C1 segment of cervical spinal cord (tissue), 14 donors: Measurements from ENCODE around the gene NAV2.
A peak's percentile ranks its signal among the peaks of the same experiment; 100 is the strongest.

Experiments used
- DNase-seq, 14 donors: peaks; one replicate each; lab custom pipeline; 2025; lab: John Stamatoyannopoulos, UW

Gene NAV2

GRCh38 chr11:19970944-19971343, 258.3 kb downstream of the NAV2 start:
- DNase-seq, result no peak

GRCh38 chr11:19972091-19972490, 259.5 kb downstream of the NAV2 start:
- DNase-seq, result no peak

GRCh38 chr11:19972651-19973050, 260.0 kb downstream of the NAV2 start:
- no peak for DNase-seq

- no peak for DNase-seq
Observed at GRCh38 chr11:19973136-19973635, 260.5 kb downstream of the NAV2 start.

GRCh38 chr11:19974886-19975285, 262.2 kb downstream of the NAV2 start:
- no peak for DNase-seq

GRCh38 chr11:19975414-19975990, 262.9 kb downstream of the NAV2 start:
- DNase-seq, result no peak

GRCh38 chr11:19976281-19976941, 263.8 kb downstream of the NAV2 start:
- DNase-seq, result no peak

- no peak for DNase-seq
Observed at GRCh38 chr11:19977941-19978340, 265.3 kb downstream of the NAV2 start.

- peak in 1 of 14 donors; percentile 10 for DNase-seq
Observed at GRCh38 chr11:19978668-19979518, 266.3 kb downstream of the NAV2 start.

GRCh38 chr11:19979519-19979845, 266.8 kb downstream of the NAV2 start:
- DNase-seq, result no peak

- no peak for DNase-seq
Observed at GRCh38 chr11:19980388-19980787, 267.8 kb downstream of the NAV2 start.

- no peak for DNase-seq
Observed at GRCh38 chr11:19980957-19981669, 268.5 kb downstream of the NAV2 start.

GRCh38 chr11:19982774-19983495, 270.3 kb downstream of the NAV2 start:
- no peak for DNase-seq

- peak in 1 of 14 donors; percentile 19 for DNase-seq
Observed at GRCh38 chr11:19984048-19984742, 271.6 kb downstream of the NAV2 start.

- DNase-seq, result peak in 4 of 14 donors; percentile 13 to 24 (median 18)
Observed at GRCh38 chr11:19985111-19985510, 272.5 kb downstream of the NAV2 start.

GRCh38 chr11:19987331-19987801, 274.7 kb downstream of the NAV2 start:
- DNase-seq, result no peak

GRCh38 chr11:19988598-19988997, 276.0 kb downstream of the NAV2 start:
- DNase-seq, result peak in 9 of 14 donors; percentile 7 to 77 (median 59)

GRCh38 chr11:19989191-19989590, 276.6 kb downstream of the NAV2 start:
- DNase-seq, result no peak

GRCh38 chr11:19992162-19992561, 279.5 kb downstream of the NAV2 start:
- no peak for DNase-seq

- no peak for DNase-seq
Observed at GRCh38 chr11:19992998-19993397, 280.4 kb downstream of the NAV2 start.
